ENCODE measurements around the gene DNAAF3. TPM values are rescaled to one million over a fixed set of nuclear protein-coding genes. Genes with fewer than 3 reads are reported as not detected.

Gene DNAAF3
- total and polyA plus RNA-seq, 7 experiments from 2014 or later = not detected

GRCh38 chr19:55141696-55142095 is 24.7 kb downstream of the DNAAF3 start:
- POLR2A ChIA-PET = interaction anchor here (0.7 to 0.8 kb wide), 3 partner anchors 24 to 362 kb away, joined by 4 to 5 read pairs (median 4); no protein-coding TSS in a partner anchor
- H3K27me3 Mint-ChIP-seq = peaks cover 36 to 64% (median 38%) of the 10 kb centered on the region in 5 donors

GRCh38 chr19:55137915-55138314 is 28.5 kb downstream of the DNAAF3 start:
- Mint-ChIP-seq H3K9me3 (no peaks in the 10 kb centered on the region), H3K4me1 (peaks cover 0 to 4% (median 3%) of the 10 kb centered on the region in 7 donors), H3K4me3 (no peak overlapping the region), H3K36me3 (no peaks in the 10 kb centered on the region), H3K27me3 (peaks cover 12 to 47% (median 25%) of the 10 kb centered on the region in 5 donors), H3K27ac (no peak overlapping the region)
- Histone ChIP-seq H3K4me1 (ENCODE audit: control insufficient read depth in 2 of 2, insufficient read depth in 2 of 2, low read length in 2 of 2) (no peaks in the 10 kb centered on the region), H3K27ac (ENCODE audit: low read depth, low read length) (no peak overlapping the region), H3K9me3 (ENCODE audit: control insufficient read depth in 2 of 3, low read length in 3 of 3) (no peaks in the 10 kb centered on the region), H3K27me3 (ENCODE audit: control insufficient read depth in 2 of 2, insufficient read depth in 2 of 2, low read length in 2 of 2) (peaks cover 4 to 9% of the 10 kb centered on the region in 2 donors), H3K4me3 (ENCODE audit: low read length) (no peak overlapping the region), H3K36me3 (ENCODE audit: control insufficient read depth in 2 of 3, insufficient read depth in 3 of 3, low read length in 3 of 3) (no peaks in the 10 kb centered on the region)
- ChIA-PET POLR2A (no interaction called here), CTCF (no interaction called here)
- intact Hi-C loops (cut with micrococcal nuclease) = loop anchor here in 1 of 2 donors (10.0 kb wide), 1 partner anchor 483 kb away; no protein-coding TSS in a partner anchor
- ATAC-seq = no peak
- DNase-seq = no peak

More at GRCh38 chr19:55141696-55142095, 24.7 kb downstream of the DNAAF3 start:
- no peak overlapping the region for H3K4me3 ChIP-seq (ENCODE audit: low read length)
- no peak for ATAC-seq
- DNase-seq = no peak
- no peak overlapping the region for H3K27ac ChIP-seq (ENCODE audit: low read depth, low read length)
- H3K4me1 ChIP-seq (ENCODE audit: control insufficient read depth in 2 of 2, insufficient read depth in 2 of 2, low read length in 2 of 2) = no peaks in the 10 kb centered on the region
- H3K36me3 ChIP-seq (ENCODE audit: control insufficient read depth in 2 of 3, insufficient read depth in 3 of 3, low read length in 3 of 3) = no peaks in the 10 kb centered on the region
- CTCF ChIA-PET = interaction anchor here (0.7 to 5.3 kb wide), 11 partner anchors 196 to 490 kb away, joined by 3 to 71 read pairs (median 7); partner anchors contain the start of gene ZNF865
- intact Hi-C loops (cut with micrococcal nuclease) = loop anchor here (1.0 to 10.0 kb wide), 5 partner anchors 163 to 490 kb away; no protein-coding TSS in a partner anchor
- H3K27ac Mint-ChIP-seq = no peak overlapping the region
- peaks cover 0 to 4% (median 0%) of the 10 kb centered on the region in 11 donors for H3K9me3 Mint-ChIP-seq
- peaks cover 11 to 13% of the 10 kb centered on the region in 2 donors for H3K27me3 ChIP-seq (ENCODE audit: control insufficient read depth in 2 of 2, insufficient read depth in 2 of 2, low read length in 2 of 2)
- H3K4me1 Mint-ChIP-seq = peaks cover 3 to 16% (median 8%) of the 10 kb centered on the region in 7 donors
- H3K36me3 Mint-ChIP-seq = peaks cover 0 to 4% (median 0%) of the 10 kb centered on the region in 5 donors
- no peak overlapping the region for H3K4me3 Mint-ChIP-seq
- H3K9me3 ChIP-seq (ENCODE audit: control insufficient read depth in 2 of 3, low read length in 3 of 3) = no peaks in the 10 kb centered on the region

GRCh38 chr19:55136399-55137102 is 29.9 kb downstream of the DNAAF3 start:
- H3K36me3 Mint-ChIP-seq = no peaks in the 10 kb centered on the region
- H3K4me3 ChIP-seq (ENCODE audit: low read length) = no peak overlapping the region
- no peak overlapping the region for H3K27ac Mint-ChIP-seq
- no peak overlapping the region for H3K4me3 Mint-ChIP-seq
- H3K4me1 ChIP-seq (ENCODE audit: control insufficient read depth in 2 of 2, insufficient read depth in 2 of 2, low read length in 2 of 2) = no peaks in the 10 kb centered on the region
- no peaks in the 10 kb centered on the region for H3K9me3 ChIP-seq (ENCODE audit: control insufficient read depth in 2 of 3, low read length in 3 of 3)
- intact Hi-C loops (cut with micrococcal nuclease) = loop anchor here in 1 of 2 donors (10.0 kb wide), 1 partner anchor 482 kb away; no protein-coding TSS in a partner anchor
- H3K9me3 Mint-ChIP-seq = no peaks in the 10 kb centered on the region
- no peak for ATAC-seq
- ChIA-PET CTCF (no interaction called here), POLR2A (no interaction called here)
- peaks cover 0 to 4% (median 3%) of the 10 kb centered on the region in 7 donors for H3K4me1 Mint-ChIP-seq
- no peak for DNase-seq
- peaks cover under 1 to 9% of the 10 kb centered on the region in 2 donors for H3K27me3 ChIP-seq (ENCODE audit: control insufficient read depth in 2 of 2, insufficient read depth in 2 of 2, low read length in 2 of 2)
- no peaks in the 10 kb centered on the region for H3K36me3 ChIP-seq (ENCODE audit: control insufficient read depth in 2 of 3, insufficient read depth in 3 of 3, low read length in 3 of 3)
- peaks cover 17 to 45% (median 32%) of the 10 kb centered on the region in 5 donors for H3K27me3 Mint-ChIP-seq
- H3K27ac ChIP-seq (ENCODE audit: low read depth, low read length) = no peak overlapping the region

GRCh38 chr19:55134736-55135135 is 31.7 kb downstream of the DNAAF3 start:
- Mint-ChIP-seq H3K27me3 (peaks cover 22 to 40% (median 35%) of the 10 kb centered on the region in 5 donors), H3K36me3 (no peaks in the 10 kb centered on the region), H3K27ac (no peak overlapping the region), H3K9me3 (peaks cover 0 to 2% (median 0%) of the 10 kb centered on the region in 11 donors), H3K4me1 (no peaks in the 10 kb centered on the region), H3K4me3 (no peak overlapping the region)
- Histone ChIP-seq H3K9me3 (ENCODE audit: control insufficient read depth in 2 of 3, low read length in 3 of 3) (no peaks in the 10 kb centered on the region), H3K4me3 (ENCODE audit: low read length) (no peak overlapping the region), H3K4me1 (ENCODE audit: control insufficient read depth in 2 of 2, insufficient read depth in 2 of 2, low read length in 2 of 2) (no peaks in the 10 kb centered on the region), H3K36me3 (ENCODE audit: control insufficient read depth in 2 of 3, insufficient read depth in 3 of 3, low read length in 3 of 3) (no peaks in the 10 kb centered on the region), H3K27ac (ENCODE audit: low read depth, low read length) (no peak overlapping the region), H3K27me3 (ENCODE audit: control insufficient read depth in 2 of 2, insufficient read depth in 2 of 2, low read length in 2 of 2) (peaks cover 0 to 3% of the 10 kb centered on the region in 2 donors)
- no peak for ATAC-seq
- CTCF ChIA-PET = no interaction called here
- DNase-seq = no peak
- POLR2A ChIA-PET = interaction anchor here (0.7 kb wide), 1 partner anchor 492 kb away, joined by 4 read pairs; no protein-coding TSS in a partner anchor
- intact Hi-C loops (cut with micrococcal nuclease) = loop anchor here (5.0 to 10.0 kb wide), 2 partner anchors 252 to 480 kb away; no protein-coding TSS in a partner anchor

GRCh38 chr19:55133639-55134444 is 32.6 kb downstream of the DNAAF3 start:
- POLR2A ChIA-PET = no interaction called here
- CTCF ChIA-PET = interaction anchor here (0.6 kb wide), 1 partner anchor 438 kb away, joined by 3 read pairs; no protein-coding TSS in a partner anchor
- H3K4me3 Mint-ChIP-seq = no peak overlapping the region
- no peaks in the 10 kb centered on the region for H3K36me3 Mint-ChIP-seq
- DNase-seq = no peak
- peaks cover 0 to 2% (median 0%) of the 10 kb centered on the region in 11 donors for H3K9me3 Mint-ChIP-seq
- Histone ChIP-seq H3K4me3 (ENCODE audit: low read length) (no peak overlapping the region), H3K27me3 (ENCODE audit: control insufficient read depth in 2 of 2, insufficient read depth in 2 of 2, low read length in 2 of 2) (peaks cover 0 to 3% of the 10 kb centered on the region in 2 donors), H3K36me3 (ENCODE audit: control insufficient read depth in 2 of 3, insufficient read depth in 3 of 3, low read length in 3 of 3) (no peaks in the 10 kb centered on the region), H3K27ac (ENCODE audit: low read depth, low read length) (no peak overlapping the region), H3K9me3 (ENCODE audit: control insufficient read depth in 2 of 3, low read length in 3 of 3) (no peaks in the 10 kb centered on the region), H3K4me1 (ENCODE audit: control insufficient read depth in 2 of 2, insufficient read depth in 2 of 2, low read length in 2 of 2) (no peaks in the 10 kb centered on the region)
- no peaks in the 10 kb centered on the region for H3K4me1 Mint-ChIP-seq
- intact Hi-C loops (cut with micrococcal nuclease) = loop anchor here (5.0 to 10.0 kb wide), 2 partner anchors 252 to 479 kb away; no protein-coding TSS in a partner anchor
- peaks cover 26 to 41% (median 39%) of the 10 kb centered on the region in 5 donors for H3K27me3 Mint-ChIP-seq
- no peak overlapping the region for H3K27ac Mint-ChIP-seq
- ATAC-seq = no peak

GRCh38 chr19:55132453-55133129 is 33.8 kb downstream of the DNAAF3 start:
- POLR2A ChIA-PET = interaction anchor here (0.6 kb wide), 1 partner anchor 16 kb away, joined by 9 read pairs; no protein-coding TSS in a partner anchor
- intact Hi-C loops (cut with micrococcal nuclease) = loop anchor here (5.0 to 10.0 kb wide), 2 partner anchors 250 to 478 kb away; no protein-coding TSS in a partner anchor
- H3K27ac Mint-ChIP-seq = no peak overlapping the region

More at GRCh38 chr19:55132453-55133129, 33.8 kb downstream of the DNAAF3 start:
- Histone ChIP-seq H3K4me1 (ENCODE audit: control insufficient read depth in 2 of 2, insufficient read depth in 2 of 2, low read length in 2 of 2) (no peaks in the 10 kb centered on the region), H3K36me3 (ENCODE audit: control insufficient read depth in 2 of 3, insufficient read depth in 3 of 3, low read length in 3 of 3) (no peaks in the 10 kb centered on the region), H3K9me3 (ENCODE audit: control insufficient read depth in 2 of 3, low read length in 3 of 3) (no peaks in the 10 kb centered on the region), H3K27me3 (ENCODE audit: control insufficient read depth in 2 of 2, insufficient read depth in 2 of 2, low read length in 2 of 2) (peaks cover 0 to 3% of the 10 kb centered on the region in 2 donors), H3K27ac (ENCODE audit: low read depth, low read length) (no peak overlapping the region), H3K4me3 (ENCODE audit: low read length) (no peak overlapping the region)
- peaks cover 35 to 45% (median 38%) of the 10 kb centered on the region in 5 donors for H3K27me3 Mint-ChIP-seq
- H3K4me1 Mint-ChIP-seq = no peaks in the 10 kb centered on the region
- DNase-seq (no peak), ATAC-seq (no peak)
- CTCF ChIA-PET = no interaction called here
- H3K36me3 Mint-ChIP-seq = no peaks in the 10 kb centered on the region
- H3K4me3 Mint-ChIP-seq = no peak overlapping the region
- H3K9me3 Mint-ChIP-seq = peaks cover 0 to 2% (median 0%) of the 10 kb centered on the region in 11 donors
